ENCODE measurements around the gene FCGBP. TPM values are rescaled to one million over a fixed set of nuclear protein-coding genes. Genes with fewer than 3 reads are reported as not detected.

Gene FCGBP
- total RNA-seq, 2 donors from 2014 or later = 11.8 to 20.6 TPM

GRCh38 chr19:39951065-39951650, 16.7 kb upstream of the FCGBP start:
- intact Hi-C loops (cut with DNase I) = no loop called here
- no peak for ATAC-seq
- no peak for DNase-seq

- DNase-seq = no peak
- ATAC-seq = no peak
- intact Hi-C loops (cut with DNase I) = no loop called here
These were observed 14.8 kb upstream of the FCGBP start for GRCh38 chr19:39949026-39949747.

GRCh38 chr19:39946532-39946931, 12.1 kb upstream of the FCGBP start:
- no peak for DNase-seq
- intact Hi-C loops (cut with DNase I) = no loop called here

GRCh38 chr19:39943586-39943985, 9.2 kb upstream of the FCGBP start:
- intact Hi-C loops (cut with DNase I) = no loop called here

More at GRCh38 chr19:39946532-39946931, 12.1 kb upstream of the FCGBP start:
- no peak for ATAC-seq

GRCh38 chr19:39942366-39942730, 7.9 kb upstream of the FCGBP start:
- intact Hi-C loops (cut with DNase I) = no loop called here
- DNase-seq (no peak), ATAC-seq (no peak)

More at GRCh38 chr19:39943586-39943985, 9.2 kb upstream of the FCGBP start:
- no peak for DNase-seq
- ATAC-seq = no peak

GRCh38 chr19:39941615-39942365, 7.4 kb upstream of the FCGBP start:
- DNase-seq (no peak), ATAC-seq (peak; percentile 71 to 75)
- intact Hi-C loops (cut with DNase I) = no loop called here

- intact Hi-C loops (cut with DNase I) = no loop called here
- no peak for ATAC-seq
These were observed 6.7 kb upstream of the FCGBP start for GRCh38 chr19:39941151-39941550.

GRCh38 chr19:39940221-39940833, 5.9 kb upstream of the FCGBP start:
- ATAC-seq (no peak), DNase-seq (no peak)
- intact Hi-C loops (cut with DNase I) = no loop called here

More at GRCh38 chr19:39941151-39941550, 6.7 kb upstream of the FCGBP start:
- no peak for DNase-seq

- DNase-seq = no peak
- intact Hi-C loops (cut with DNase I) = no loop called here
- ATAC-seq = no peak
These were observed 5.1 kb upstream of the FCGBP start for GRCh38 chr19:39939556-39939955.

- DNase-seq (no peak), ATAC-seq (no peak)
- intact Hi-C loops (cut with DNase I) = no loop called here
These were observed 3.4 kb upstream of the FCGBP start for GRCh38 chr19:39937787-39938186.

- DNase-seq (no peak), ATAC-seq (no peak)
- intact Hi-C loops (cut with DNase I) = no loop called here
These were observed 2.8 kb upstream of the FCGBP start for GRCh38 chr19:39937094-39937720.

GRCh38 chr19:39936622-39937021, 2.2 kb upstream of the FCGBP start:
- ATAC-seq (no peak), DNase-seq (no peak)
- intact Hi-C loops (cut with DNase I) = no loop called here

GRCh38 chr19:39936020-39936419, 1.6 kb upstream of the FCGBP start:
- DNase-seq = no peak
- ATAC-seq = no peak
- intact Hi-C loops (cut with DNase I) = no loop called here

GRCh38 chr19:39935364-39935661, 879 bp upstream of the FCGBP start:
- intact Hi-C loops (cut with DNase I) = no loop called here
- ATAC-seq = no peak
- no peak for DNase-seq

- intact Hi-C loops (cut with DNase I) = no loop called here
- DNase-seq (no peak), ATAC-seq (no peak)
These were observed 4.7 kb downstream of the FCGBP start for GRCh38 chr19:39929750-39930149.

GRCh38 chr19:39928357-39928725, 6.1 kb downstream of the FCGBP start:
- ATAC-seq (no peak), DNase-seq (no peak)
- intact Hi-C loops (cut with DNase I) = no loop called here

- ATAC-seq (no peak), DNase-seq (no peak)
- intact Hi-C loops (cut with DNase I) = no loop called here
These were observed 6.7 kb downstream of the FCGBP start for GRCh38 chr19:39927524-39928356.

- DNase-seq (no peak), ATAC-seq (no peak)
- intact Hi-C loops (cut with DNase I) = no loop called here
These were observed 7.4 kb downstream of the FCGBP start for GRCh38 chr19:39927076-39927475.

GRCh38 chr19:39926170-39926760, 8.2 kb downstream of the FCGBP start:
- ATAC-seq (no peak), DNase-seq (no peak)
- intact Hi-C loops (cut with DNase I) = no loop called here
